HepG2 (cell line): ENCODE results near the gene TAS2R1. TPM values are rescaled to one million over a fixed set of nuclear protein-coding genes. Genes with fewer than 3 reads are reported as not detected.

Experiments used
- ATAC-seq: fragments of 200-7000 bp; cut with Tn5 transposase; 3 replicates; pipeline ENCODE4 v1.9.1; 2020; ENCODE audit warnings: mild to moderate bottlenecking, moderate library complexity
- BruUV-seq: library from RNA; stranded (reverse); fragments of 400-500 nt; replicated peaks from 2 replicates; lab custom pipeline; 2021; lab: Mats Ljungman, UMichigan
- CTCF ChIA-PET: fragments of 300-600 bp; formaldehyde crosslinking; extraction: SDS; loops from one replicate; lab custom pipeline; 2021; ENCODE audit warnings: low total read pairs, inconsistent platforms, low intra/inter-chr PET ratio; lab: Yijun Ruan, JAX
- POLR2A ChIA-PET: fragments of 350-600 bp; sonication (Branson Sonifier 250); formaldehyde crosslinking; loops from one replicate; lab custom pipeline; 2020; ENCODE audit warnings: antibody characterized with exemption, inconsistent platforms; lab: Yijun Ruan, JAX
- DNase-seq: peaks from one replicate; pipeline ENCODE4 v3.0.0-alpha.2; 2015; ENCODE audit warnings: low spot score
- FAIRE-seq: peaks from 3 replicates; lab custom pipeline; 2011; peaks lifted over from hg19 to GRCh38; lab: Jason Lieb, UNC
- H2AFZ ChIP-seq: one replicate; pipeline ENCODE4 v1.6.1; 2011; ENCODE audit warnings: low read length, inconsistent platforms
- H3K27ac ChIP-seq: fragments of 300-600 bp; 3 replicates; pipeline ENCODE4 v1.8.0; 2011; ENCODE audit warnings: mixed run types, mild to moderate bottlenecking, mixed read lengths, low read length, inconsistent platforms; ENCODE audit not compliant: insufficient read depth; ENCODE audit errors: extremely low read length
- H3K27me3 ChIP-seq, 2 experiments: fragments of 200-600 bp in 1 of 2; 2 replicates in 1 of 2; 3 replicates in 1 of 2; pipeline versions ENCODE4 v1.6.0 to v1.8.0; 2011; ENCODE audit warnings: low read length in 2 of 2, mild to moderate bottlenecking in 2 of 2, moderate library complexity in 2 of 2, inconsistent platforms in 1 of 2; ENCODE audit not compliant: insufficient read depth in 2 of 2, control insufficient read depth in 1 of 2
- H3K36me3 ChIP-seq, 2 experiments: fragments of 200-600 bp in 1 of 2; replicated peaks in 1 of 2; 2 replicates in 1 of 2; 3 replicates in 1 of 2; pipeline versions ENCODE4 v1.5.1 to v1.8.0; 2011; ENCODE audit warnings: low read length in 2 of 2, inconsistent platforms in 1 of 2; ENCODE audit not compliant: insufficient read depth in 2 of 2, control insufficient read depth in 1 of 2
- H3K4me1 ChIP-seq: 2 replicates; pipeline ENCODE4 v1.5.1; 2012; ENCODE audit warnings: low read length, inconsistent platforms; ENCODE audit not compliant: insufficient read depth
- H3K4me2 ChIP-seq: 2 replicates; pipeline ENCODE4 v1.6.0; 2011; ENCODE audit warnings: low read depth, low read length, inconsistent platforms
- H3K4me3 ChIP-seq, 3 experiments: fragments of 200-600 bp in 1 of 3; sonication (generic), shearing (Covaris generic) in 1 of 3; replicated peaks in 1 of 3; 2 replicates each; pipeline ENCODE4 v1.5.1; 2011 to 2016; ENCODE audit warnings: low read length in 3 of 3, inconsistent platforms in 2 of 3, low read depth in 2 of 3, mild to moderate bottlenecking in 2 of 3, control low read depth in 1 of 3, mixed read lengths in 1 of 3; ENCODE audit not compliant: insufficient read depth in 1 of 3
- H3K79me2 ChIP-seq: one replicate; pipeline ENCODE4 v1.6.1; 2011; ENCODE audit warnings: low read length, inconsistent platforms; ENCODE audit not compliant: insufficient read depth
- H3K9ac ChIP-seq: 2 replicates; pipeline ENCODE4 v1.6.0; 2011; ENCODE audit warnings: mild to moderate bottlenecking, low read depth, low read length, inconsistent platforms; ENCODE audit not compliant: insufficient read depth
- H3K9me3 ChIP-seq: 2 replicates; pipeline ENCODE4 v1.5.1; 2012; ENCODE audit warnings: mild to moderate bottlenecking, low read length
- H4K20me1 ChIP-seq: 2 replicates; pipeline ENCODE4 v1.6.0; 2011; ENCODE audit warnings: inconsistent platforms, mild to moderate bottlenecking, low read length, moderate library complexity; ENCODE audit not compliant: insufficient read depth
- ATF5 ChIP-seq: sonication (generic); formaldehyde crosslinking; IDR thresholded peaks from 2 replicates; pipeline ENCODE4 v1.4.0; 2020; ENCODE audit warnings: mild to moderate bottlenecking, low read depth, missing genetic modification reagents
- BATF2 ChIP-seq: sonication (generic); formaldehyde crosslinking; IDR thresholded peaks from 2 replicates; pipeline ENCODE4 v1.8.0; 2022; ENCODE audit warnings: mild to moderate bottlenecking, missing genetic modification reagents, moderate library complexity
- GLMP ChIP-seq: sonication (generic); formaldehyde crosslinking; IDR thresholded peaks from 2 replicates; pipeline ENCODE4 v1.9.0; 2021; ENCODE audit warnings: missing genetic modification reagents, mild to moderate bottlenecking, borderline replicate concordance
- HIC2 ChIP-seq: sonication (generic); formaldehyde crosslinking; IDR thresholded peaks from 2 replicates; pipeline ENCODE4 v1.9.0; 2022; ENCODE audit warnings: low read depth, missing genetic modification reagents
- KDM2A ChIP-seq: sonication (generic); formaldehyde crosslinking; IDR thresholded peaks from 2 replicates; pipeline ENCODE4 v1.4.0; 2020; ENCODE audit warnings: low read depth, missing genetic modification reagents, borderline replicate concordance
- NCOR1 ChIP-seq: fragments of 200-600 bp; sonication (generic); IDR thresholded peaks from 2 replicates; pipeline ENCODE4 v1.7.0; 2017; ENCODE audit warnings: antibody characterized with exemption, low read length, borderline replicate concordance
- NFE2L1 ChIP-seq: sonication (generic); formaldehyde crosslinking; IDR thresholded peaks from 2 replicates; pipeline ENCODE4 v1.4.0; 2020; ENCODE audit warnings: missing genetic modification reagents, mild to moderate bottlenecking, borderline replicate concordance
- REPIN1 ChIP-seq: sonication (generic); formaldehyde crosslinking; IDR thresholded peaks from 2 replicates; pipeline ENCODE4 v1.8.0; 2022; ENCODE audit warnings: missing genetic modification reagents, low read depth, mild to moderate bottlenecking, borderline replicate concordance
- ZFP37 ChIP-seq: sonication (generic); formaldehyde crosslinking; IDR thresholded peaks from 2 replicates; pipeline ENCODE4 v1.4.0; 2020; ENCODE audit warnings: missing genetic modification reagents, borderline replicate concordance
- ZKSCAN8 ChIP-seq: IDR thresholded peaks from 2 replicates; pipeline ENCODE4 v1.6.1; 2016; ENCODE audit warnings: borderline replicate concordance, missing genetic modification reagents, missing compliant biosample characterization
- ZNF558 ChIP-seq: sonication (generic); formaldehyde crosslinking; IDR thresholded peaks from 2 replicates; pipeline ENCODE4 v1.9.0; 2022; ENCODE audit warnings: mild to moderate bottlenecking, missing genetic modification reagents, borderline replicate concordance
- ZNF564 ChIP-seq: sonication (generic); formaldehyde crosslinking; IDR thresholded peaks from 2 replicates; pipeline ENCODE4 v1.8.1; 2023; ENCODE audit warnings: mild to moderate bottlenecking, missing genetic modification reagents
- ZNF749 ChIP-seq: sonication (generic); formaldehyde crosslinking; IDR thresholded peaks from 2 replicates; pipeline ENCODE4 v1.8.0; 2022; ENCODE audit warnings: mild to moderate bottlenecking, missing genetic modification reagents, moderate library complexity, borderline replicate concordance
- ZNF839 ChIP-seq: sonication (generic); formaldehyde crosslinking; IDR thresholded peaks from 2 replicates; pipeline ENCODE4 v1.4.0; 2020; ENCODE audit warnings: missing genetic modification reagents, mild to moderate bottlenecking, borderline replicate concordance
- ZNF841 ChIP-seq: sonication (generic); formaldehyde crosslinking; IDR thresholded peaks from 2 replicates; pipeline ENCODE4 v1.8.1; 2023; ENCODE audit warnings: missing genetic modification reagents, borderline replicate concordance
- WGBS: methylation state at CpG from one replicate; pipeline ENCODE4 v1.1.6; 2017; ENCODE audit warnings: low lambda C conversion rate; 5-methylcytosine and 5-hydroxymethylcytosine counted together
- in situ Hi-C: cut with HindIII; loops from 2 replicates; pipeline ENCODE4 v1.10.0; 2017; ENCODE audit warnings: low pct_unique_long_range_greater_than_20kb; ENCODE audit not compliant: extremely low pct_ligation_motif_present
- intact Hi-C: fragments of 100-400 bp; cut with micrococcal nuclease; formaldehyde crosslinking; loops from one replicate; pipeline ENCODE4 v1.10.0; 2022; ENCODE audit not compliant: unreplicated experiment
- polyA plus RNA-seq, 8 experiments: library from polyadenylated mRNA; depleted of rRNA in 3 of 8; stranded (reverse) in 7 of 8; unstranded in 1 of 8; fragments of >200 nt; fragmentation: Illumina TruSeq in 4 of 8; extraction: Trizol in 4 of 8; gene quantifications; 2 replicates each; pipeline versions ENCODE4 v1.2.1 to v1.2.3, GENCODE V29; 2011 to 2016; ENCODE audit warnings: low read depth in 4 of 8, missing spikeins in 1 of 8, mixed read lengths in 1 of 8; ENCODE audit not compliant: insufficient read depth in 1 of 8
- total RNA-seq, 5 experiments: library from RNA; depleted of rRNA; stranded (reverse); fragments of >200 nt; fragmentation: Illumina TruSeq; extraction: Trizol; gene quantifications; 2 replicates each; pipeline ENCODE4 v1.2.3, GENCODE V29; 2016; ENCODE audit warnings: low read depth in 1 of 5

The TAS2R1 gene
- total and polyA plus RNA-seq, 2 of the 13 experiments (the other 11 are each of a cell fraction or from before 2014, with no cell fraction given) = not detected

GRCh38 chr5:9605041-9605838 is 24.9 kb downstream of the TAS2R1 start:
- TF ChIP-seq ZNF558 (CRISPR knock-in tag) = no peak
- TF ChIP-seq BATF2 (CRISPR knock-in tag) = no peak
- TF ChIP-seq GLMP = no peak
- TF ChIP-seq ZFP37 = no peak
- TF ChIP-seq ZNF749 (CRISPR knock-in tag) = no peak
- no peak for TF ChIP-seq ZNF564 (CRISPR knock-in tag)
- TF ChIP-seq HIC2 (CRISPR knock-in tag) = no peak
- no peak for TF ChIP-seq KDM2A (CRISPR knock-in tag)
- no peak for TF ChIP-seq ZKSCAN8
- no peak for TF ChIP-seq NCOR1
- no peak for TF ChIP-seq NFE2L1 (CRISPR knock-in tag)
- TF ChIP-seq ATF5 (CRISPR knock-in tag) = no peak
- TF ChIP-seq ZNF839 (CRISPR knock-in tag) = no peak
- no peak for TF ChIP-seq REPIN1 (CRISPR knock-in tag)
- TF ChIP-seq ZNF841 (CRISPR knock-in tag) = no peak
- WGBS = 20% methylated on average over 6 of the region's 6 CpGs
- no peak overlapping the region for H3K9ac ChIP-seq
- H3K9me3 ChIP-seq = no peaks in the 10 kb centered on the region
- H3K79me2 ChIP-seq = no peaks in the 10 kb centered on the region
- no peaks in the 10 kb centered on the region for H3K4me1 ChIP-seq
- no peaks in the 10 kb centered on the region for H3K36me3 ChIP-seq
- FAIRE-seq (no peak), DNase-seq (no peak), ATAC-seq (no peak)
- in situ Hi-C loops = no loop called here
- intact Hi-C loops = no loop called here
- H3K4me3 ChIP-seq = no peak overlapping the region
- ChIA-PET POLR2A (no interaction called here), CTCF (no interaction called here)
- no peak overlapping the region for H2AFZ ChIP-seq
- no TSS peak for BruUV-seq
- H3K4me2 ChIP-seq = no peak overlapping the region
- no peaks in the 10 kb centered on the region; a peak in 1 of 5 replicates for H3K27me3 ChIP-seq
- H3K27ac ChIP-seq = no peak overlapping the region
- H4K20me1 ChIP-seq = no peaks in the 10 kb centered on the region
